ENCODE data around the gene PCDH15.

Gene PCDH15

DNA sequence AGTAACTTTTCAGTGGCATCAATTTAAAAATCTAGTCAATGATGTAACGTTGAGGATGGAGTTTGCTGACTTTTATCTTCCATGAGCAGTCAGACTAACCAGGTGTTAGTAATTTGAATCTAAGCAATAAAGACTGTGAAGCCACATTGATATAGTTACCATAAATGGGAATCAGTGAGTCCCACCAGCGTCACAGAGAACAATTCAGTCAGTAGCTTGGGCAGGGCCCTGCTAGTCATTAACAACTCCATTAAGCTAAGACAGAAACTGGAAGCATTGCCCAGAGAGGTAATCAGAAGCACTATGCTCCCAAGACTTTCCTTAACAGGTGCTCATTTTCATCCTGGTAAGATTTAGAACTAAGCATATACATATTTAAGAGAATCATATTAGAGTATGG, 315.1 kb downstream of the PCDH15 start:
- no peak overlapping the region for H3K4me3 ChIP-seq (ENCODE audit: low read length)
- H3K9me3 ChIP-seq (replicated peaks; ENCODE audit: insufficient read depth, low read length) = no peaks in the 10 kb centered on the region
- H3K4me1 ChIP-seq (ENCODE audit: low read length) = no peaks in the 10 kb centered on the region
- no peak overlapping the region for H3K27ac ChIP-seq (ENCODE audit: low read length)
- H4K20me1 ChIP-seq (ENCODE audit: insufficient read depth, low read length) = no peaks in the 10 kb centered on the region
- no peaks in the 10 kb centered on the region for H3K36me3 ChIP-seq (replicated peaks; ENCODE audit: insufficient read depth, low read length)
- H3K27me3 ChIP-seq (replicated peaks; ENCODE audit: insufficient read depth, low read length) = no peaks in the 10 kb centered on the region
- no peaks in the 10 kb centered on the region for H3K9me2 ChIP-seq (replicated peaks; ENCODE audit: insufficient read depth, low read length)
- no peak for DNase-seq
- no peaks in the 10 kb centered on the region for H3F3A ChIP-seq (ENCODE audit: insufficient read depth, low read length)
- no peak overlapping the region for H3K9ac ChIP-seq (ENCODE audit: low read length)
- H3K4me2 ChIP-seq (ENCODE audit: low read depth, low read length) = no peak overlapping the region
- no peaks in the 10 kb centered on the region for H3K79me2 ChIP-seq (ENCODE audit: low read length)
- TF ChIP-seq CTCF (IDR thresholded peaks at IDR 0.05; ENCODE audit: low read length) (no peak), EZH2phosphoT487 (IDR thresholded peaks at IDR 0.05; ENCODE audit: low read length) (no peak), EZH2 (optimal IDR thresholded peaks at IDR 0.05; ENCODE audit: low read depth, low read length) (no peak)
- no peak overlapping the region for H2AFZ ChIP-seq (ENCODE audit: low read length)

DNA sequence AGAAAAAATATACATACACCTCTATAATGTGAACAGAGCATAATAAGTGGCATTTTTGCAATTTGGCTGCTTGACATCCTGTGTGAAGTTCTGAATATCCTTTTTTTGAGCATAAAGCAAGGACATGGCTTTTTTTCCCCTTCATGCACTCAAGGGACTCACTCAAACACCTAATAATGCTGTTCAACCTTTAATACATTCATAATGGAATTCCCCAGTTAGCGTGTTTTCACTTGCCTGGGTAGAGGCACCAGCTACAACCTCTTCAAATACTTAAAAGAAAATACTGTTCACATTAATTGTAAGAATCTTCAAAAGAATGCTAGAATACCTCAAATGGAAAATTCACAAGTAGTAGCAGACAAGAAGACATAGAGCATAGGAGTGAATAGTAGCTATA, 316.8 kb downstream of the PCDH15 start:
- TF ChIP-seq EZH2phosphoT487 (IDR thresholded peaks at IDR 0.05; ENCODE audit: low read length) = no peak
- TF ChIP-seq EZH2 (optimal IDR thresholded peaks at IDR 0.05; ENCODE audit: low read depth, low read length) = no peak
- no peak for TF ChIP-seq CTCF (IDR thresholded peaks at IDR 0.05; ENCODE audit: low read length)
- Histone ChIP-seq H3K36me3 (replicated peaks; ENCODE audit: insufficient read depth, low read length) (no peaks in the 10 kb centered on the region), H3K9me2 (replicated peaks; ENCODE audit: insufficient read depth, low read length) (no peaks in the 10 kb centered on the region), H3K27ac (ENCODE audit: low read length) (no peak overlapping the region), H4K20me1 (ENCODE audit: insufficient read depth, low read length) (no peaks in the 10 kb centered on the region), H3K4me1 (ENCODE audit: low read length) (no peaks in the 10 kb centered on the region), H3K4me2 (ENCODE audit: low read depth, low read length) (no peak overlapping the region), H3K9me3 (replicated peaks; ENCODE audit: insufficient read depth, low read length) (no peaks in the 10 kb centered on the region), H3F3A (ENCODE audit: insufficient read depth, low read length) (no peaks in the 10 kb centered on the region), H2AFZ (ENCODE audit: low read length) (no peak overlapping the region), H3K4me3 (ENCODE audit: low read length) (no peak overlapping the region), H3K27me3 (replicated peaks; ENCODE audit: insufficient read depth, low read length) (no peaks in the 10 kb centered on the region), H3K9ac (ENCODE audit: low read length) (no peak overlapping the region), H3K79me2 (ENCODE audit: low read length) (no peaks in the 10 kb centered on the region)
- no peak for DNase-seq

GRCh38 chr10:54478601-54479000, 322.4 kb downstream of the PCDH15 start:
- TF ChIP-seq EZH2 (optimal IDR thresholded peaks at IDR 0.05; ENCODE audit: low read depth, low read length) (no peak), EZH2phosphoT487 (IDR thresholded peaks at IDR 0.05; ENCODE audit: low read length) (no peak)
- Histone ChIP-seq H3K9ac (ENCODE audit: low read length) (no peak overlapping the region), H3K9me3 (replicated peaks; ENCODE audit: insufficient read depth, low read length) (no peaks in the 10 kb centered on the region), H2AFZ (ENCODE audit: low read length) (no peak overlapping the region), H3K4me1 (ENCODE audit: low read length) (no peaks in the 10 kb centered on the region), H3K79me2 (ENCODE audit: low read length) (no peaks in the 10 kb centered on the region), H3K36me3 (replicated peaks; ENCODE audit: insufficient read depth, low read length) (no peaks in the 10 kb centered on the region), H3F3A (ENCODE audit: insufficient read depth, low read length) (no peaks in the 10 kb centered on the region), H3K4me2 (ENCODE audit: low read depth, low read length) (no peak overlapping the region), H3K27me3 (replicated peaks; ENCODE audit: insufficient read depth, low read length) (no peaks in the 10 kb centered on the region), H3K27ac (ENCODE audit: low read length) (no peak overlapping the region), H3K4me3 (ENCODE audit: low read length) (no peak overlapping the region), H3K9me2 (replicated peaks; ENCODE audit: insufficient read depth, low read length) (no peaks in the 10 kb centered on the region), H4K20me1 (ENCODE audit: insufficient read depth, low read length) (no peaks in the 10 kb centered on the region)
- no peak for DNase-seq

- H3K4me2 ChIP-seq (ENCODE audit: low read depth, low read length) = no peak overlapping the region
- H3K9me2 ChIP-seq (replicated peaks; ENCODE audit: insufficient read depth, low read length) = no peaks in the 10 kb centered on the region
- H3K27ac ChIP-seq (ENCODE audit: low read length) = no peak overlapping the region
- H3F3A ChIP-seq (ENCODE audit: insufficient read depth, low read length) = no peaks in the 10 kb centered on the region
- DNase-seq = no peak
- no peak overlapping the region for H2AFZ ChIP-seq (ENCODE audit: low read length)
- H4K20me1 ChIP-seq (ENCODE audit: insufficient read depth, low read length) = no peaks in the 10 kb centered on the region
- H3K36me3 ChIP-seq (replicated peaks; ENCODE audit: insufficient read depth, low read length) = no peaks in the 10 kb centered on the region
- no peaks in the 10 kb centered on the region for H3K4me1 ChIP-seq (ENCODE audit: low read length)
- no peak for TF ChIP-seq EZH2 (optimal IDR thresholded peaks at IDR 0.05; ENCODE audit: low read depth, low read length)
- no peak for TF ChIP-seq CTCF (IDR thresholded peaks at IDR 0.05; ENCODE audit: low read length)
- no peak for TF ChIP-seq EZH2phosphoT487 (IDR thresholded peaks at IDR 0.05; ENCODE audit: low read length)
- H3K27me3 ChIP-seq (replicated peaks; ENCODE audit: insufficient read depth, low read length) = no peaks in the 10 kb centered on the region
- H3K9me3 ChIP-seq (replicated peaks; ENCODE audit: insufficient read depth, low read length) = no peaks in the 10 kb centered on the region
- no peak overlapping the region for H3K4me3 ChIP-seq (ENCODE audit: low read length)
- no peak overlapping the region for H3K9ac ChIP-seq (ENCODE audit: low read length)
- H3K79me2 ChIP-seq (ENCODE audit: low read length) = no peaks in the 10 kb centered on the region
Measured at GRCh38 chr10:54477738-54478137, 323.3 kb downstream of the PCDH15 start.

All from MM.1S (cell line).